Measurements from ENCODE around the gene MAP2. TPM values are rescaled to one million over a fixed set of nuclear protein-coding genes. Genes with fewer than 3 reads are reported as not detected.

The MAP2 gene
- total and polyA plus RNA-seq, 2 donors (not counting 3 experiments of a cell fraction or from before 2014, with no cell fraction given) = 19.4 to 46.1 TPM

GRCh38 chr2:209376686-209377085, 47.2 kb upstream of the MAP2 start:
- no peaks in the 10 kb centered on the region for H3K9me1 ChIP-seq (replicated peaks; ENCODE audit: control insufficient read depth, extremely low read depth, insufficient read depth, low read length)
- no TSS peak for BruUV-seq (replicated peaks)
- H3K4me3 ChIP-seq (replicated peaks in 1 of 3; ENCODE audit: insufficient read depth in 1 of 3, low read depth in 1 of 3, low read length in 3 of 3) = no peak overlapping the region
- no peak overlapping the region for H3K9ac ChIP-seq (replicated peaks; ENCODE audit: extremely low read depth, insufficient read depth, low read length)
- FAIRE-seq (no peak), DNase-seq (ENCODE audit: low read depth, low spot score) (no peak)
- POLR2A ChIA-PET = no interaction called here
- H3K79me2 ChIP-seq (ENCODE audit: control insufficient read depth, insufficient read depth, low read length) = no peaks in the 10 kb centered on the region
- TF ChIP-seq CTCF (IDR thresholded peaks at IDR 0.05; ENCODE audit: extremely low read depth in 1 of 2, insufficient read depth in 1 of 2, low read depth in 1 of 2, low read length in 2 of 2) (no peak), MAX (IDR thresholded peaks at IDR 0.05; ENCODE audit: insufficient read depth, insufficient read length) (no peak), FOS (IDR thresholded peaks at IDR 0.05; ENCODE audit: borderline replicate concordance, insufficient read depth, low read length) (no peak), EZH2 (IDR thresholded peaks at IDR 0.05; ENCODE audit: borderline replicate concordance, low read depth, low read length, severe bottlenecking) (no peak), JUN (IDR thresholded peaks at IDR 0.05; ENCODE audit: borderline replicate concordance, insufficient read depth, insufficient read length, low read depth) (no peak), GATA2 (IDR thresholded peaks at IDR 0.05; ENCODE audit: insufficient read depth, insufficient read length, low read depth, low read length) (no peak), POLR2AphosphoS5 (IDR thresholded peaks at IDR 0.05; ENCODE audit: insufficient read depth, low read depth, low read length) (no peak), MYC (IDR thresholded peaks at IDR 0.05; ENCODE audit: low read depth, low read length) (no peak), POLR2A (IDR thresholded peaks at IDR 0.05; ENCODE audit: low read depth, low read length) (no peak)
- intact Hi-C loops (cut with micrococcal nuclease) = no loop called here
- H3K27ac ChIP-seq (ENCODE audit: insufficient read depth, low read depth, low read length) = no peak overlapping the region
- no peaks in the 10 kb centered on the region for H3K36me3 ChIP-seq (ENCODE audit: control insufficient read depth in 2 of 2, extremely low read depth in 1 of 2, insufficient read depth in 2 of 2, low read length in 2 of 2)
- no peak overlapping the region for H3K4me2 ChIP-seq (ENCODE audit: insufficient read depth, low read length)
- H2AFZ ChIP-seq (ENCODE audit: low read depth, low read length) = no peak overlapping the region
- H3K9me3 ChIP-seq (replicated peaks; ENCODE audit: control insufficient read depth, insufficient read depth, low read length) = no peaks in the 10 kb centered on the region
- no peaks in the 10 kb centered on the region for H3K4me1 ChIP-seq (ENCODE audit: control insufficient read depth, extremely low read depth, insufficient read depth, low read length)
- dilution Hi-C loops (cut with MboI; ENCODE audit: extremely low pct_ligation_motif_present, low sequenced_read_pairs) = no loop called here
- no peaks in the 10 kb centered on the region for H3K27me3 ChIP-seq (ENCODE audit: control insufficient read depth in 2 of 2, insufficient read depth in 2 of 2, low read length in 2 of 2)
- CTCF ChIA-PET = no interaction called here
- H4K20me1 ChIP-seq (replicated peaks; ENCODE audit: control insufficient read depth, extremely low read depth, insufficient read depth, low read length) = no peaks in the 10 kb centered on the region

Data from endothelial cell of umbilical vein (primary cell).